ENCODE measurements around the gene UPK1A.
A peak's percentile ranks its signal among the peaks of the same experiment; 100 is the strongest.
"Not testable (repeated sequence)": the region's sequence is repeated elsewhere in the genome, so short reads cannot be mapped to it uniquely, and the experiment has no call there.

The UPK1A gene

DNA sequence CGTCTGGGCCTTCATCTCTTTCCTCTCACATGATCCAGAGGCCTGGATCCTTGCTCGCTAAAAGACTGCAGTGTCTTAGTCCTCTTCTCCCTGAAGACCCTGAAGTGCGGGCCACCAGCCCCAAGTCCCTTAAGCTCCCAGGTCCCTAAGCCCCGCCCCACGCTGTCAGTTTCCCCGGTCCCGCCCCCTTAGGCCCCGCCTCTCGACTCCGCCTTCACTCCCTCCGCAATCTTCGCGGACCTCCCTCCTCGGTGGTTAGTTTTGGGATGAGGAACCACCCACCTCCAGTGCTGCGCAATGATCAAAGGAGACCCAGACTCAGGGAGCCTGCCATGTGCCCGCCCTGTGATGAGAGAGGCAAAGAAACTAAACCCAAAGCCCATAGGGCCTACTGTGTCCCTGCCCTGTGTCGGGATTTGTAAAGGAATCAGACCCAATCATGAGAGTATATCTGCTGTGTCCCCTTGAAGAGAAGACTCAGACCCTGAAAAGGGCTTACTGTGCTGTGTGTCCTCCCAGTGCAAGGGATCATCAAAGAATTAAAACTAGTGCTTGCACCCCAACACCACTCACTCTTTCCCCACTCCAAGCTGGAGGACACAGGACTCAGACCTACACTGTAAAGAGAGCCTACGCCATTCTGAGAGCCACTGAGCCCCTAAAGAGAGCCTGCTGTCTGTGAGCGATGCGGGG, 21.2 kb upstream of the UPK1A start:
- peak; percentile 60 for DNase-seq

DNA sequence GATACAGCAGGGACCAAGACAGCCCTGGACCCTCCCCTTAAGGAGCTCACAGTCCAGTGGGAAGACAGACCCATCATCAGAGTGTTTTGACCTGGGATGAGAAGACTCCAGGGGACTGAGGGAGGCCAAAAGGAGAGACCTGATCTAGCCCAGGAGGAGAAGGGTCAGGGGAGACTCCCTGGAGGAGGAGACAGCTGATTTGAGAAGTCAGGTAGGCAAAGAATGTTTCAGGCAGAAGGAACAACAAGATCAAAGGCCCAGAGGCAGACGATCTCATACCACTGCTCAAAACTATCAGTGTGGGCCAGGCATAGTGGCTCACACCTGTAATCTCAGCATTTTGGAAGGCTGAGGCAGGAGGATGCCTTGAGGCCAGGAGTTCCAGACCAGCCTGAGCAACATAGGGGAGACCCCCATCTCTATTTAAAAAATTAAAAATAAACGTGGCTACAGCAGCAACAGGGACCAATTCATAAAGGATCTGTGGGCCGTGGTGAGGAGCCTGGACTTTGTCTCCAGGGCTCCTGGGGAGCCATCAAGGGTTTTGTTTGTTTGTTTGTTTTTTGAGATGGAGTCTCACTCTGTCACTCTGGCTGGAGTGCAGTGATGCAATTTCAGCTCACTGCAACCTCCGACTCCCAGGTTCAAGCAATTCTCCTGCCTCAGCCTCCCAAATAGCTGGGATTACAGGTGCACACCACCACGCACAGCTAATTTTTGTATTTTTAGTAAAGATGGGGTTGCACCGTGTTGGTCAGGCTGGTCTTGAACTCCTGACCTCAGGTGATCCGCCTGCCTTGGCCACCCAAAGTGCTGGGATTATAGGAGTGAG, 20.4 kb upstream of the UPK1A start:
- no peak for DNase-seq

DNA sequence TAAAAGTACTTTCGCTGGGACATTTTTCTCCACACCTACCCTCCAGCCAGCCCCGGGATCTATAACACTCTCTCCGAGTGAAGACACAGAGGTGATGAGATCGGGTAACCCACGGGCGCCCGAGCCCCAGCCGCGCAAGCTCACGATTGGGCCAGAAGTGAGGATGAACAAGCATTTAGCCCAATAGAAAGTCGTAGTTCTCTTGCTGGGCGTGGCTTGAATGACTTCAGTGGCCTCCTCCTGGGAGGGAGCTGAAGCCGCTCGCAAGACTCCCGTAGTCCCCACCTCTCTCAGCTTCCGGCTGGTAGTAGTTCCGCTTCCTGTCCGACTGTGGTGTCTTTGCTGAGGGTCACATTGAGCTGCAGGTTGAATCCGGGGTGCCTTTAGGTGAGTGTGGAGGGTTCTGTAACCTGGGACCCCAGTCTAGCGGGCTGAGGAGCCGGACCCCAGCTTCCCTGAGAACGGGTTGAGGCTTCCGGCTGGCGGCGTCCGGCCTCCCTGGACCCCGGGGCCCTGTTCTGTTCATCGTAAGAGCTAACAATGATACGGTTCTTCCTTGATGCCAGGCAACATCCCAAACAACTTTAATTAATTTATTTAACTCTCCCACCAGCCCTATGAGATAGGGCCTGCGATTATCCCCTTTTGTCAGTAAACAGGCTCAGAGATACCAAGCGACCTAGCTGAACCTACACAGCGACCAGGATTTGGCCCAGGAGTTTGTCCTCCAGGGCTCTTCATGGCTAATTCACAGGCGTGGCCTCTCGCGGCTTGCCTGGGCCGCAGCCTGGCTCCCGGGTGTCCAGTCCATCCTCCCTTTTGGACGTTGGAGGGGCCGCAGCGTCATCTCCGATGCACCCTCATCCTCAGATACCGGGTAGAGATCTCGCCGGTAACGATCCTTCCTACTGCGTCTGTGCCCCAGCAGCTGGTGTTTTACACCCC, 18.0 kb upstream of the UPK1A start, which contains the start of gene COX6B1:
Gene COX6B1 (plus strand): TSS at position 307 of the 945 bp plus-strand sequence. CDS start 2,921 bp downstream, outside the sequence.
- peak; percentile 96 for DNase-seq

DNA sequence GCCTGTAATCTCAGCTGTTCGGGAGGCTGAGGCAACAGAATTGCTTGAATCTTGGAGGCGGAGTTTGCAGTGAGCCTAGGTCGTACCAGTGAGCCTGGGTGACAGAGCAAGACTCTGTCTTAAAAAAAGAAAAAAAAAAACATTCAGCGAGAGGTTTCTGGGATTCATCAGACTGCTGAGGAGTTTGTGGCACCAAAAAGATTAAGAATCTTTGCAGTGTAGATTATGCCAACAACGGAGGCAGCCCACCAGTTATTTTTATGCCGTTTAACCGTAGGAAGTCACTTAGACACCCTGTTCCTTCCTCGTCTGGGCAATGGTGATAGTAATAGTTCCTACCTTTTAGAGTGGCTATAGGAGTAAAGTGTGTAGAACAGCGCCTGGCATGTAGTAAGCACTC, 15.7 kb upstream of the UPK1A start:
- DNase-seq: no peak

- DNase-seq: not testable (repeated sequence)
These were observed 11.5 kb upstream of the UPK1A start for GRCh38 chr19:35654828-35655227.

DNA sequence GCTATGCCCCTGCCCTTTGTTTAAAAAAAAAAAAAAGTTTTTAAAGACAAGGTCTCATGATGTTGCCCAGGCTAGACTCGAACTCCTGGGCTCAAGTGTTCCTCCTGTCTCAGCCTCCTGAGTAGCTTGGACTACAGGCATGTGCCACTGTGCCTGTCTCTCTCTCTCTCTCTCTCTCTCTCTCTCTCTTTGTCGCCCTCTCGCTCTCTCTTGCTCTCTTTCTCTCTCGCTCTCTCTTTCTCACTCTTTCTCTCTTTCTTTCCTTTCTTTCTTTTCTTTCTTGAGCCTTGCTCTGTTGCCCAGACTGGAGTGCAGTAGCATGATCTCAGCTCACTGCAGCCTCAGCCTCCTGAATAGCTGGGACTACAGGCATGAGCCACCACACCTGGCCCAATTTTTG, 10.7 kb upstream of the UPK1A start:
- no peak for DNase-seq

DNA sequence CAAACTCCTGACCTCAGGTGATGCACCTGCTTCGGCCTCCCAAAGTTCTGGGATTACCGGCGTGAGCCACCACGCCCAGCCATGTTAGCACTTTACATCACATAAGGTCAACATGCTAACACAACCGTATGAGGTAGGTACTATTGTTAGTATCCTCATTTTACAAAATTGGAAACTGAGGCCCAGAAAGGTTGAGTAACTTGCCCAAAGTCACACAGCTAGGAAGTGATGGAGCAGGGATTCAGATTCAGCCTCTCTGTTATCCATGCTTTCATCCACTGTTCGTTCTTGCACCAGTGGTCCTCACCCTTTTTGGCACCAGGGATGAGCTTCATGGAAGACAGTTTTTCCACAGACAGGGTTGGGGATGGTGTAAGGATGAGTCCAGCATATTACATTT, 9.6 kb upstream of the UPK1A start:
- DNase-seq: no peak

DNA sequence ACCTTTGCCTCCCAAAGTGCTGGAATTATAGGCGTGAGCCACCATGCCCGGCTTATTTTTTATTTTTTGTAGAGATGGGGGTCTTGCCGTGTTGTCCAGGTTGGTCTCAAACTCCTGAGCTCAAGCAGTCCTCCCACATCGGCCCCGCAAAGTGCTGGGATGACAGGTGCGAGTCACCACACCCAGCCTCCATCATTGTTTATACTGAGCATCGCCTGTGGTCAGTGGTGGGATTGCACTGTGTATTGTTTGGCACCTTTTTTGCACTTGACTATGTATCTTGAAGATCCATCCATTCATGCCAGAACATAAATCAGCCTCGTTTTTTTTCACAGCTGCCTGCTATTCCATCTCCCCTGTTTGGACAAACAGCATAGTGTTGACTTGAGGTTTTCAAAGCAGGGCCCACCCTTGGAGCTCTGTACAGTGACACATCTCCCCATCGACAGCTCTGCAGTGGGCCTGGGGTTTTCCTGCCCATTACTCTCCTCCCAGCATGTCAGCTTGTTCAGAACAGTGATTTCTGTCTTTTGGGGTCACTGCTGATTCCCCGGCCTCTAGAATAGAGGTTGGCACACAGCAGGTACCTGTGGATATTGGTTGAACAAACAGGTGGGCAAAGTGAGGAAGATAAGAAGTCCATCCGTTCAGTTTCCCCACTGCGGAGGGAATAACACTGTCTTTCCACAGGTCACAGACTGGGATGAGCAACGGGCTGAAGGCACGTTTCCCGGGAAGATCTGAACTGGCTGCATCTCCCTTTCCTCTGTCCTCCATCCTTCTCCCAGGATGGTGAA, 8.2 kb upstream of the UPK1A start:
- DNase-seq: no peak

GRCh38 chr19:35661995-35662340, 4.3 kb upstream of the UPK1A start:
- DNase-seq: no peak

GRCh38 chr19:35663981-35664380, 2.3 kb upstream of the UPK1A start:
- no peak for DNase-seq

GRCh38 chr19:35665157-35665556, 1.2 kb upstream of the UPK1A start:
- DNase-seq: no peak

- no peak for DNase-seq
These were observed 713 bp upstream of the UPK1A start for GRCh38 chr19:35665604-35666003.

DNA sequence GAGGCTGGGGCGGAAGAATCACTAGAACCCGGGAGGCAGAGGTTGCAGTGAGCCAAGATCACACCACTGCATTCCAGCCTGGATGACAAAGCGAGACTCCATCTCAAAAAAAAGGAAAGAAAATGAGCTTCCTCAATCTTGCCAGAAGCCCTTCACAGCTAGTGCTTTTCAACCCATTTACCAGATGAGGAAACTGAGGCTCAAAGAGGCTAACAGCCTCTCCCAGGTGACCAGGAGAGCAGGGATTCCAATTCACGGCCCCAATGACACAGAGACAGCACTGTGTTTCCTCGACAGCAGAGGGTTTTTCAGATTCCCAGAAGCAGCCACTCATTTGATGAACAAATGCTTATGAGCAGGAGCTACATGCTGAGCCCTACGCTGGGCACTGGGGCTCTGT, 3.2 kb downstream of the UPK1A start:
- no peak for DNase-seq

DNA sequence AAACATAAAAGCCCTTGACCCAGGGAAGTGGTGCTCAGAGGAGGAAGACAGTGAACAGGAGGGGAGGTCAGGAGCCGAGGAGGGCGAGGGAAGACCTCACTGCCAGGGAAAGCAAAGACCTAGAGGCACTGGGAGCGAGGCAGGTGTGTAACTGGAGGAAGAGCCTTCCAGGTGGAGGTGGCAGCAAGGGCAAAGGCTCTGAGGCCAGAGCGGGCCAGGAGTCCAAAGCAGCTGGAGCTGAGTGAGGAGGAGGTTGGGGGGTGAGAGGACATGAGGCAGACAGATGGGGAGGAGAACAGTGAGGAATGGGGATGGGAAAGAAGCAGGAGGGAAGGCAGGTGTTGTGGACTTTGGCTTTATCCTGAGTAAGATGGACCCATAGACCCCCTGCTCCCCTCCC, 3.7 kb downstream of the UPK1A start:
- no peak for DNase-seq

- no peak for DNase-seq
These were observed 4.4 kb downstream of the UPK1A start for GRCh38 chr19:35670686-35671085.

DNA sequence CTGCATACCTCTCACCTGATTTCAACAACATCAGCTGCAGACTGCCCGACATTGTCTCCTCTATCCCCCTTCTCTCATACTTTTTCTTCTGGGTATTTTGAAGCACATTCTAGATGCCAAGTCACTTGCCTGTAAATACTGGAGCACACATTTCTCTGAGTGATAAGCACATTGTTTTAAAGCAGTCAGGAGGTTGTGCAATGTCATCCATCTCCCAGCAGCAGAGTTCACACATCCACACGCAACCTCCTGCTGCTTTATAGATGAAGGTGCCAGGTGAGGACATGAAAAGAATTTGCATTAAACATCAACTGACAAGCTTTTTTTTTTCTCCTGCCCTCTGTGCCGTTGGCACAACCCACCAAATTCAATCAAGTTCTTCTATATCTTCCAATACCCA, 5.5 kb downstream of the UPK1A start:
- DNase-seq: no peak

DNA sequence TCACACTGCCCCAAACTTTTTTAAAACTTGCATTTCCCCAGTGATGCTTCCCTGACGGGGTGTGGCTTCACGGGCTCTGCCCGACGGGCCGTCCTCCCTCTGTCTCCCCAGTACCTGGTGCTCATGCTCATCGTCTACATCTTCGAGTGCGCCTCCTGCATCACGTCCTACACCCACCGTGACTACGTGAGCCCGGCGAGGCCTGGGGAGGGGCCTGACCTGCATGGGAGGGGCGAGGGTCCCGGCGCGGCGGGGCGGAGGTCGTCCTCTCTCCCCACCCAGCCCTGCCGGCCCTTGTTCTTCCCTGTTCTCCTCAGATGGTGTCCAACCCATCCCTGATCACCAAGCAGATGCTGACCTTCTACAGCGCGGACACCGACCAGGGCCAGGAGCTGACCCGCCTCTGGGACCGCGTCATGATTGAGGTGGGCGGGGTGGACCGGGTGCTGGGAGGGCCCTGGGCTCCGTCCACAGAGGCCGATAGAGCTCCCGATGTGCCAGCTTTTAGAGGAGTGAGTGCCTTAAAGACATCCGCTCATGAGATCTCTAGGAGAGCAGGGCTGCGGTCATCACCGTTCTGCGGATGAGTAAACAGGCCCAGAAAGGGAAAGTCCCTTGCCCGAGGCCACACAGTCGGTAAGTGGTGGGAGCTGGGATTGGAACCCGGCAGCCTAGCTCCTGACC, 6.9 kb downstream of the UPK1A start:
- peak; percentile 17 for DNase-seq

DNA sequence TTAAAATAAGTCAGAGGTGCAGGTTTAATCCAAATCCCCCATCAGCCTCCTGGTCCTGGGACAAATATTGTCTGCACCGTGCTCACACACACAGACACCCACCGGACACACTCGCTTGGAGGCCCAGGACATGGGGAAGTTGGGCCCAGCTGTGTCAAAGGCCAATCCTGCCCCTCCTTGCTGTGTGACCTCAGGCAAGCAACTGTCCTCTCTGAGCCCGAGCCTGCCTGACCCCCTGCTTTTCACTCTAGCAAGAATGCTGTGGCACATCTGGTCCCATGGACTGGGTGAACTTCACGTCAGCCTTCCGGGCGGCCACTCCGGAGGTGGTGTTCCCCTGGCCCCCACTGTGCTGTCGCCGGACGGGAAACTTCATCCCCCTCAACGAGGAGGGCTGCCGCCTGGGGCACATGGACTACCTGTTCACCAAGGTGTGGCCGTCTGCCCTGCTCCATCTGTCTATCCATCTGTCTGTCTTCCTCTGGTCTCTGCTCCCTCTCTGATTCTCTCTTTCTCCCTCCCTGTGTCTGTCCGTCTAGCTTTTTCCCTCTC, 9.3 kb downstream of the UPK1A start:
- no peak for DNase-seq

DNA sequence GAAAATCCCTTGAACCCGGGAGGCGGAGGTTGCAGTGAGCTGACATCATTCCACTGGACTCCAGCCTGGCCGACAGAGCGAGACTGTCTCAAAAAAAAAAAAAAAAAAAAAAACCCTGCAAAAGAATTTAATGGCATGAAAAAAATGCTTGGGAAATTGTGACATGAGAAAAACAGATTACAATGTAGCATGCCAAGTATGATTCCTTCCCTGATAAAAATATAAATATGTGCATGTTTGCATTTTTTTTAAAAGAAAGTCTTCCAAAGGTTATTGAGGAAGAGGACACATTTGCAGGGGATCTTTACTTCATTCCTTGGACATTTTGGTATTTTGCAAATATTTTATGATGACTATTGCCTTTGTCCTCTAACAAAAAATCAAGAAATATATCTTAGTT, 23.5 kb downstream of the UPK1A start:
- DNase-seq: no peak

GRCh38 chr19:35691106-35691505, 24.8 kb downstream of the UPK1A start:
- not testable (repeated sequence) for DNase-seq

DNA sequence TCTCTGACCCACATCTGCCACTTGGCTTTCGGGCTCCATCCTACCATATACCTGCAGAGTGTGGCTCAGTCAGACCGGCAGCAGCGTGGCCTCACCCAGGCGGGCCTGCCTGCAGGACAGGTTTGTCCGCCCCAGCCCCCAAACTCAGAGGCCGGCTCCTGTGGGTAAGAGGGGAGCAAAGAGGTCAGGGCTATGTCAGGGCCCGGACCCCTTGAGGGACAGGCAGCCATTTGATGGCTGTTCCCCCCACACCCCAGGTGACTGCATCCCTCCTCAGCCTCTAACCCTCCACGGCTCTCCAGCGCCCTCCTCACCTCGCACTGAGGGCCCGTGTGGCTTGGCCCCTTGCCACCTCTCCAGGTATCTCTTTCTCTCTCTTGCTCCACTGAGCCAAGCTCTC, 25.7 kb downstream of the UPK1A start:
- DNase-seq: no peak

DNA sequence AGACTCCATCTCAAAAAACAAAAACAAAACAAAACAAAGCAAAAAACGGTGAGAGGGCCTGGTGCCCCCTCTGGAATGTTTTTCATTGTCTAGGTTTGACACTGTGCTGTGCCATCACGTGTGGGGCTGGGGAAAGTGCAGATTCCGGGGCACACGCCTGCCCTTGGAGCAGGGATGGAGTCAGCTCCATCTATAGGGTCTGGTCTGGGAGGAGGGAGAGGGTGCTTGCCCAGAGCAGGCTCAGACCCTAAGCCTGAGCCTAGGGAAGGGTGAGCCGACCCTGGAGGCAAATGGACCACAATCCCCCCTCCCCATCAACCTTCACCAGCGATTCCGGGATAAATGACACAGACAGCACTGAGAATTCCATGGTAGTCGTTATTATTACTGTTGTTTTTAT, 27.1 kb downstream of the UPK1A start:
- no peak for DNase-seq
